Stimulated activated CD8-positive, alpha-beta memory T cell treated with anti-CD3 and anti-CD28 coated beads, Interleukin-15, amount 100 ng/mL, for 1 hour (primary cell): Measurements from ENCODE around the gene MUC6.

Experiments used
- DNase-seq: peaks from one replicate; pipeline ENCODE4 v3.0.0-alpha.2; 2020; ENCODE audit warnings: low read depth

MUC6 gene

DNA sequence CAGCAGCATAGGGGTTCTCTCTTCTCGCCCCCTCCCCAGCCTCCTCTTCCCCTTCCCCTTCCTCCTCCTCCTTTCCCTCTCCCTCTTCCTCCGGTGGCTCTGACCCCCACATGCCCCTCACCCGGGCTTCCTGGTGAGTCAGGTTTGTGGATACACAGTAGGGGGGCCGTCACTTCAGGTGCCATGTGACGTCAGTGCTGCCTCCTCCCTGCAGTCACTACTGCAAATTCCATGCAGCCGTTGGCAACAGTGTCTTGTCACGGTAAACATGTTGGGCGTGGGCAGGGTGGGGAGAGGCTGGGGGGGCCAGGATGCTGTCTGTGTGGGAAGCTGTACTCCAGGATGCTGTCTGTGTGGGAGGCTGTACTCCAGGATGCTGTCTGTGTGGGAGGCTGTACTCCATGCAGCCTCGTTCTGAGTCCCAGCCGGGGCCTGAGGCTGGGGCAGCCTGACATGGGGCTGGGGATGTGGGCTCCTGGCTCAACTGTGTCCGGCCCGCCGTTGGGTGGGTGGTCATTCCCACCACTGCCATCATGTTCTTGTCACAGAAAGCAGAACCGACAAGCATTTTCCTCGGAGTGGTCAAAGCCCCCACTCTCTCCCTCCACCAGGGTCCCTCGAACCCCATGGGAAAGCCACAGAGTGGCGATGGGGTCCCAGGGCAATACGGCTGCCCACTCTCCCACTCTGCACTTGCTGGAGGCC lies 35.8 kb upstream of the MUC6 start:
- DNase-seq, result no peak

DNA sequence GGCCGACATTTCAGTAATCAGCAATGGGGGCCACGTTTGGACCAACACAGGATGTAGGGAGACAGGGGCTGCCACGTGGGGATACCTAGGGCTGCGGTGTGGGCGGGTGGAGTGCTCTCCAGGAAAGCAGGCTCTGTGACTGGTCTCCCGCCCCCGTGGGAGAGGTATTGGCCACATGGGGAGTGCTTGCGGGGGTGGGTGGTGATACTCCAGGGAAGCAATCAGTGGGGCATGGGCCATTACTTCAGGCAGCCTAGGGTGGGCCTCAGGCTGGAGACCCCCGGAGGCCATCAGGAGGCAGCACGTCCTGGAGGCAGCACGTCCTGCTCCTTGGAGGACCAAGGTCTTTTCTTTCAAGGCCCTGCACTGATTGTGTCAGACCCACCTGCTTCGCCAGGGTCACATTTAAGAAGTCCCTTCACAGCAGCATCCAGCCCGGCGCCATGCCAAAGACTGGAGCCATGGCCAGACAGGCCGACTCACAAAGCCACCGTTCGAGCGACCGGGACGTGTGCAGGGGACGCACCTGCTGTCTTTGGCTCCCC lies 35.1 kb upstream of the MUC6 start:
- DNase-seq, result no peak

DNA sequence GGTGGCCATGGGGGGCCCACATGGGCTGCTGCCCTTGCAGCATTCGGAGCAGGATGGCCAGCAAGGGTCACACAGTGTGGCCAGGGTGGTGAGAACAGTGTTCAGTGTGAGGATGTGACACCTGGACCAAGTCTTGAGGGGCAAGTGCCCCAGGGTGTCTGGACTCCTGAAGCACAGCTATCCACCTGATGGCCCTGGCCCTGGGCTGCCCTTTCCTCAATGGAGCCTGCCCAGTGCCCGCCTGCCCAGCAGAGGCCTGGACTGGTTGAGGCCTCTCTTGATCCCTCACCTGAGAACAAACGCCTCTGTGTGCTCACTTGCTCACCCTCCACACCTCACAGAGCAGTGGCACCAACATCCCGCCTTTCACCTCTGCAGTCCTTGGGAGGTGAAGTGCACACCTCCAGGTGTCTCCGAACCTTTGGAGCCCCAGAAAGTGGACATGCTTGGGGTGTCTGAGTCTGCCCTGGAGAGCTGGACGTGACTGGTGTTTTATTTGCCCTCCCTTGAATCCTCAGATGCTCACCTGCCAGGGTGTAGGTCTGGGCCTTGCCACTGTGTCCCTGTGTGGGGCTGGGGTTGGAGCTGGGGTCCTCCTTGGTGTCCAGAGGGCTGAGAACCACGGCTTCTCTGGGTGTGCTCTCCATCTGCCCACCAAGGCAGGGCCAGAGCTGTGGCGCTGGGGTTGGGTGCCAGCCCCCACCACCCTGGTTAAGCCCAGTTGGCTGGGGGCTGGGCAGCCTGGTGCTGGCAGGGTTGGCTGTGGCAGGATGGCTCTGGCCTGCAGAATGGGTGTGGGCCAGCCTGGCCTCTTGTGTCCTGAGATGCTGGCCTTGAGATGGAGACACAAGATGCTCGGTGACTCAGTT lies 34.3 kb upstream of the MUC6 start:
- no peak for DNase-seq

DNA sequence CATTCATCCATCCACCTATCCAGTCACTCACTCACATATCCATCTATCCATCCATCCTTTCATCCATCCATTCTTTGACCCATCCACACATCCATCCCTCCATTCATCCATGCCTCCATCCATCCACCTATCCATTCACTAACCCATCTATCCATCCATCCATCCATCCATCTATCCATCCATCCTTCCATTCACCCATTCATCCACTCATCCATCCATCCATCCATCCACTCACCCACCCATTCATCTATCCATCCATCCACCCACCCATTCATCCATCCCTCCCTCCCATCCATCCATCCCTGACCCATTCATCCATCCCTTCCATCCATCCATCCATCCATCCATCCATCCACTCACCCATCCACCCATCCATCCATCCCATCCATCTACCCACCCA lies 33.2 kb upstream of the MUC6 start:
- DNase-seq, result no peak

DNA sequence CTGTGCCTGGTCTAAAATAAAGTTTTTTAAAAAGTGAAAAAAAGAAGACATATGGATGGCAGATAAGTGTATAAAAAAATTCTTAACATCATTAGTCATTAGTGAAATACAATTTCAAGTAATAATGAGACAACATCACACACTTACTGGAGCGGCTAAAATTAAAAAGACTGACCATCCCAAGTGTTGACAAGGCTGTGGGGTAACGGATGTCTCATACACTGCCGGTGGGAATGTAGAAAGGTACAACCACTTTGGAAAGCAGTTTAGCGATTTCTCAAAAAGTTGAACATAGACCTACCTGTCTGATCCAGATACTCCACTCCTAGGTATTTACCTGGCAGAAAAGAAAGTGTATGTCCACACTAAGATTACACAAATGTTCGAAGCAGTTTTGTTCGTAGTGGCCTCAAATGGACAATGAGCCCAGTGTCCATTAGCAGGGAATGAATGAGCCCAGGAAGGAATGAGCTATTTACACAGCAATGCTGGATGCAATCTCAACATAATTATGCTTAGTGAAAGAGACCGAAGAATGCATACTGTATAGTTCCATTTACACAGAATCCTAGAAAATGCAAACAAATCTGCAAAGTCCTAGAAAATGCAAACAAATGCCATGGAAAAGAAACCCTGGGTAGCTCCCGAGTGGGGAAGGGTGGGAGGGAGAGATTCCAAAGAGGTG lies 31.4 kb upstream of the MUC6 start:
- DNase-seq, result no peak

DNA sequence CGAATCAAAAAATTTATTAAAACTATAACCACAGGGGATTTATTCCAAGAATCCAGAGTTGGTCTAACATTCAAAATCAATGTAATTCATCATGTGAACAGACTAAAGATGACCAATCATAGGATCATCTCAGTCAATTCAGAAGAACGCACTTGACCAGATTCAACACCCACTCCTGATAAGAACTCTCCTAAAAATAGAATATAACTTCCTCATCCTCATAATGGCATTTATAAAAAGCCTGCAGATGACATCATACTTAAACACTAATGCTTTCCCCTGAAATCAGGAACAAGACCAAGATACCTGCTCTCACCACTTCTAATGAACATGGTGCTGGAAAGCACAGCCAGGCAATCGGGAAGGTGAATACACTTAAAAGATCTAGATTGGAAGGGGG lies 27.6 kb upstream of the MUC6 start:
- no peak for DNase-seq

DNA sequence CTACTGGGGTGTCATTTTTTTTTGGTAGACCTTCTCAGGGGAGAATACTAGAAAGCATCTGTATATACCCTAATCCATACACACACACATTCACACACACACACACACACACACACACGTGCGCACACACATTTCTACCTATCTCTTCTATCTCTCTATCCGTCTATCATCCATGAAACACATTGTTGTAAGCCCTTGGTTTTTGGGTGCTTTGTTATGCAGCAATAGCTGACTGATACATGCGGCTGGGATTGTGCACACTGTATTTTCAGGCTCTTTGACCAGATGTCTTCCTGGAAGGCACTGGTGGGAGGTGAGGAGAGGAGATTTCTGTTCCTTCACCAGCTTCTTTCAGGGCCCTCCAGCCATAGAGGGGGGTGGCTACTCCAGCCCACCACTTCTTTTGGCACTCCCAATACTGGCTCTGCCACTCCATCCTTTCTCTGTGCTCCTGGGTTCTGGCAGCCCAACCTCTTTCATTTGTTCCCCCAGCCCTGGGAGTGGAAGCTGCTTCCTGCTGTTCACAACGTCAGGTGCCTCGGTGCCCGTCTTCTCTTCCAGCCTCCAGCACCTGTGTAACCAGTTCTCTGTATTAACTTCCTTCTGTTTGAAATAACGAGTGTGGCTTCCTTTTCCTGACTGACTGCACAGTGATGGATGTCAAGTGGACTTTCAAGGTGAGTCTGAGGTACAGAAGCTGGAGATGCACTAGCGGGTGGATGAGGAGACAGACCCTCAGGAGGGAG lies 25.7 kb upstream of the MUC6 start:
- DNase-seq, result no peak

DNA sequence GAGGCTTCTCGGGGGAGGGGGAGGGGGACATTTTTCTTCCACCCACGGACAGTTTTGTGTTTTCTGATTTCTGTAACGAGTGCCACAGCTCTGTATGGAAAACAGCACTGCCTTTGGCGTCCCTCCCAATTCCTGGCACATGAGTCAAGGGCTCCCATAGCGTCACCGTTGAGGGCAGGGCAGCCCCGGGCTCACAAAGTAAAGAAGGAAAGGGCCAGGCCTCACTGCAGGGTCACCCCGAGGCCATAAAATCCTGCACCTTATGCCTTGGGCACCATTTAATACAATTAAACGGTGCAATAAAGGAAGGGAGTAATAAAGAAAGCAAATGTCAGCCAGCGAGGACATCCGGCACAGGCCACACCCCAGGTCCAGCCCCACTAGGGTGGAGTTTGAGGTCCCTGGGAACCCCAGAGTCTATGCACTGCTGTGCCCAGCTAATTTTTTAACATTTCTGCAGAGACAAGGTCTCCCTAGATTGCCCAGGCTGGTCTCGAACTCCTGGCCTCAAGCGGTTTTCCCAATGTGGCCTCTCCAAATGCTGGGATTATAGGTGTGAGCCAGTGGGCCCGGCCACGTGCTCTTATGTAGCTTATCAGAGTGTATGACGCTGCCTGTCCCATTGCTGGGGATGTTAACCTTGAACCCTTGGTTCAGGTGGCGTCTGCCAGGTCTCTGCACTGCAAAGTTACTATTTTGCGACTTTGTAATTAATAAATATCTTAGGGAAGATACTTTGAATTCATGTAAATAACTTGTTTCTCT lies 24.5 kb upstream of the MUC6 start:
- DNase-seq, result no peak

DNA sequence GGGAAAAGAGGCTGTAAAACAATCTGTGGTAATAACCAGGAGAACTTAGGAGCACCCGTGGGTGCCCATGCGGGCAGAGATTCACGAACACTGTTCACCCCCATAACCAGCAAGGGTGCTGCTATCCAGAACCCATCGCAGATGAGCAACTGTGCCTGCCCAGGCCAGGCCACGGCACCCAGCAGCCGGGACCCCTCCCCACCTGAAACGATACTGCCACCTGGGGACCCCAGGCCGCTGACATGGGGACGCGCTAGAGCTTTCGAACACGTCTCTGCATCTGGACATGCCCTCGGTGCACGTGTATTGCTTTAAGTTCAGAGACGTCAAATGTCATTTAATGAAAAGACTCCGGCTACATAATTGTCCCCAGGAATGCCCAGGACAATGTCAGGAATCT lies 23.9 kb upstream of the MUC6 start:
- DNase-seq, result no peak

DNA sequence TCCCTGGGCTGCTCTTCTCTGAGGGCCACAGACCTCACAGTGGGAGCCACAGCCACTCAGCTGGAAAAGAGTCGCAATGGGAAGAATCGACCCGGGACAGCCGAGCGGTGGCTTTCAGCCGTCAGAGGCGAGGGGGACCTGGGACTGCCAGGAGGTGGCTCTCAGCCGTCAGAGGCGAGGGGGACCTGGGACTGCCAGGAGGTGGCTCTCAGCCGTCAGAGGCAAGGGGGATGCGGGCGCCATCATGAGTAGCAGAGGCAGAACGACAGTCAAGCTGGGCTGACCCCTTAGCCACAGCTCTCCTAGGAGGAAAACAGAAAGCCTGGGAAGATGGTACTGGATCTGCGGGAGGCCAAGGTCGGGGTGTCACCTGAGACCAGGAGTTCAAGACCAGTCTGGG lies 23.2 kb upstream of the MUC6 start:
- DNase-seq, result no peak

DNA sequence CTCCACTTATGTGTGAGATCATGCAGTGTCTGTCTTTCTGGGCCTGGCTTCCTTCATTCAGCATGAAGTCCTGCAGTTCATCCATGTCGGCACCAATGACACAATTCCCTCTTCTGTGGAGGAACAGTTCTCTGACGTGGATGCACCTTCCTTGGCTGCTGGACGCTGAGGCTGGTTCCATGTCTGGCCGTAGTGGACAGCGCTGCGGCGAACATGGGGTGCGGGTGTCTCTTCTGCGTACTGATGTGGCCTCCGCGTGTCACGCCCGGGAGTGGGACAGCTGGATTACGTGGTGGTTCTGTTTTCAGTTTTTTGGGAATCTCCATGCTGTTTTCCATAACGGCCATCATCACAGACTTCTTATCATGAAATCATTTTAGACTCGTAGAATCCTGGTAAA lies 21.3 kb upstream of the MUC6 start:
- no peak for DNase-seq

DNA sequence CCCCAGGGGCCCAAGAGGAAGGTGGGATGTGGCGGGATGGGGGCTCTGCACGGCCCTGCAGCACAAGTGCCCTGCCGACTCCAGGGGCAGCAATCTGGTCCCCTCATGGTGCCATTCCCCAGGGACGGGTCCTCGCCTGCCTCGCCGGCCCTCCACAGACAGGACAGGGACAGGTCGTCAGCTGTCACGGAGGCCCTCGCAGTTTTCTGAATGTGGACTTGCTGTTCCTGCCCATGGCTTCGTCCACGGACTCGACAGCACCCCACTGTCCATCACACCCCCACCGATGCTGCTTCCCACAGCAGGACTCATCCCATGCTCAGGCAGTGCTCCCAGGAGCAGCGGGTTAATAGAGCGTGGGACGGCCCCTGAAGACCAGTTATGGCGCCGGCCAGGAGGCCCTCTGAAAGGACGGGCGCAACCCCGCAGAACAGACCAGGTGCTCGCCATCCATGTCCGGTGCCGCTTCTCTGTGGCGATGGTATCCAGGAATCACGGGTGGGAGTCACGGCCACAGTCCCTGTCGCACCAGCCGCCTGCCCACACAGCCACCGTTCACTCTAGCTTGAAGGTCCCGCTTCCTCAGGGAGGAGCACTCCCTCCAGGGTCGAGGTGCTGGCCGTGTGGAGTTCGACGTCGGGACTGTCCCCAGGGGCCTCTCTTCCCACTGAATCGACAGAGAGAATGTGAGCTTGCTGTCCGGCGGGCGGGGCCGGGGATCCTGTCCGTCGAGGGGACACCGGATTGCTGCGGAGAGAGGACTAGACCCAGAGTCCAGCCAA lies 19.7 kb upstream of the MUC6 start:
- no peak for DNase-seq

DNA sequence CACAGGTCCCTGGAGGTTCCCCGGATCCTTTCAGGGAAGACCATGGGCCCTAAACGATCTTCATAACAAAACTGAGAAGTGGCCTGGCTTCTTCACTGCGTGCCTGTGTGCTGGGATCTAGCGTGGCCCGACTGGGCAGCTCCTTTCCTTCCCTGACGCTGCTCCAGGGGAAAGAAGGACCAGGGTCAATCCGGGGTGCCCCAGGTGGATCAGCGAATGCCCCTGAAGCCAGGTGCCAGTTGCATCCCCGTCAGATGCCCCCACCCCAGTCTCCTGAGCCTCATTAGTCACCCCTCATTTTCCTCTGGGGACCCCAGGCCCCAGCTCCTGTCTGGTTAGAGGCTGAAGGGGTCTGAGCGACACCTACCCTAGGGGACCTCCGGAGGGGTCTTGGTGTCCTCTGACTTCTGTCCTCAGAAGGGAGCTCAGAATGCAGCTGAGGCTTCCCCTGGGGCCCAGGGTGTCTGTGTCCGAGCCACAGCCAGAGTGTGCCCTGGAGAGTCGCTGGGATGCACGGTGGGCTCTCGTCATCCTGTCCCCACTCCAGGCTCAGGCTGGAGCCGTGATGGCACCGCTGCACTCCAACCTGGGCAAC lies 18.7 kb upstream of the MUC6 start:
- DNase-seq, result no peak

DNA sequence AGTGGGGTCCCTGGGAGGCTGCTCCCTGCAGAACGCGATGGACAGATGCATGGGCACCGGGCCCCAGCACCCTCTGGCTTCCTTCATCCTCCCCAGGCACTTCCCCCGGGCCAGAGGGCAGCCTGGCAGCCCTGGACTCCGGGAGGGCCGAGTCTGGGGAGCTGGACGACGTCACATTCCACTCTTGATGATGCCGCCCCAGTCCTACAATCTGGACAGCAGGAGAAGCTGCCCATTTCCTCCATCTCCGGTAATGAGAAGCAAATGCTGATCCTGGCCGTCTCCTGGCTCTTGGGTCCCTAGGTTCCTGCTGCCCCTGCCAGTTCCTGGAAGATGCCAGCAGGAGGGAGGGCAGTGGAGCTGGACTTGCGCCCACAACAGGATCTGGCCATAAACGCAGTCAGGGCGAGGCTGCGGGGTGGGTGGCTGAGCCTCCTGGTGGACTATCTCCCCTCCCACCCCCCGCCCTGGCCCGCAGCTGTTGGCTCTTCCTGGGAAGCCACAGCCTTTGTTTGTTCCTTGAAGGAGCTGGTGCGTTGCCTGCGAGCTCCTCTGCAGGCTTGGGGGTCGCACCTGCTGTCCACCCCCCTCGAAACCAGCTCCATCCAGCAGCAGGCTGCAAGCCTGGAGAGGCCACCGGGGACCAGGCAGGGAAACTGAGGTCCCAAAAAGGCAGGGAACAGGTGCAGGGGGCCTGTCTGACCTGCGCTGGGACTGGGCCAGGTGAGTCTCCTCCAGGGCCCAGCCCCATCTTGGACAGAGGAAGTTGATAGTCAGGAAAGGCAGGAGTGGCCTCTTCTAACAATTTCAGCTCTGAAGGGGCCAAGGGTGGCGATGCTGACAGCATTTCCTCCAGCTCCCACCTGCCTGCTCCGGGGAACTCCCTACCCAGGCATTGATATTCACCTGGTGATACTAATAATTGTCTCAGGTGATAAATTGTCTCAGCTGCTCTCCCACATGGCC lies 17.9 kb upstream of the MUC6 start:
- no peak for DNase-seq

DNA sequence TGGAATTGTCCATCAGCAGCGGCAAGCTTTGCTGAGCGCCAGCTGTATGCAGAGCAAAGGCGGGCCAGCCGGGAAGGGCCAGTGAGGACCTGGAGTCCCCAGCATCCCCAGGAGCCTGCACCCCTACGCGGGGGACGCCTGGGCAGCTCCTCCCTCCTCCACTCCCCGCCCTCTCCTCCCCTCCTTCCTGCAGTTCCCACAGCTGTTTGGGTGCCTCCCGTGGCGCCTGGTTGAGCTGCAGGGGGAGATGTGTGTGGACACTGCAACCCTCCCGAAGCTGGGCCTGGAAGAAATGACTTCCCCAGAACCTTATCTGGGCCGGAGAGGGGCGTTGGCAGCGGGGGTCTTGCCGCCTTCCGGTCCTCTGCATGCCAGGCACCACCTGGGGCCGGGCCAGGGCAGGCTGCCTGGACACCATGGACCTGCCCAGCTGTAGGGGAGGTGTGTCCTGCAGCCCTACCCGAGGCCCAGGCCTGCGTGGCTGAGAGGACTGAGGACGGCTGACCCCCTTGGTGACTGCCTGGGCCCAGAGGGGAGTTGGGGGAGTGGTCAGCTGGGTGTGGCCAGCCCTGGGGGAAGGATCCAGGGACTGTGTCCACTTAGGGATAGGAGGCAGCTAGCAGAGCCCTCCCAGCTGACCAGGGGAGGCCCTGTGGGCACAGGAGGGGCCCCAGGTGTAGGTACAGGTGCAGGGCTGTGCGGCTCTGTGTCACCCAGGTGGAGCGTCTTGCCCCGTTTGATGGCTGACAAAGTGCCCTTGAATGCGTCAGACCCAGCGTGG lies 16.8 kb upstream of the MUC6 start:
- DNase-seq, result no peak

DNA sequence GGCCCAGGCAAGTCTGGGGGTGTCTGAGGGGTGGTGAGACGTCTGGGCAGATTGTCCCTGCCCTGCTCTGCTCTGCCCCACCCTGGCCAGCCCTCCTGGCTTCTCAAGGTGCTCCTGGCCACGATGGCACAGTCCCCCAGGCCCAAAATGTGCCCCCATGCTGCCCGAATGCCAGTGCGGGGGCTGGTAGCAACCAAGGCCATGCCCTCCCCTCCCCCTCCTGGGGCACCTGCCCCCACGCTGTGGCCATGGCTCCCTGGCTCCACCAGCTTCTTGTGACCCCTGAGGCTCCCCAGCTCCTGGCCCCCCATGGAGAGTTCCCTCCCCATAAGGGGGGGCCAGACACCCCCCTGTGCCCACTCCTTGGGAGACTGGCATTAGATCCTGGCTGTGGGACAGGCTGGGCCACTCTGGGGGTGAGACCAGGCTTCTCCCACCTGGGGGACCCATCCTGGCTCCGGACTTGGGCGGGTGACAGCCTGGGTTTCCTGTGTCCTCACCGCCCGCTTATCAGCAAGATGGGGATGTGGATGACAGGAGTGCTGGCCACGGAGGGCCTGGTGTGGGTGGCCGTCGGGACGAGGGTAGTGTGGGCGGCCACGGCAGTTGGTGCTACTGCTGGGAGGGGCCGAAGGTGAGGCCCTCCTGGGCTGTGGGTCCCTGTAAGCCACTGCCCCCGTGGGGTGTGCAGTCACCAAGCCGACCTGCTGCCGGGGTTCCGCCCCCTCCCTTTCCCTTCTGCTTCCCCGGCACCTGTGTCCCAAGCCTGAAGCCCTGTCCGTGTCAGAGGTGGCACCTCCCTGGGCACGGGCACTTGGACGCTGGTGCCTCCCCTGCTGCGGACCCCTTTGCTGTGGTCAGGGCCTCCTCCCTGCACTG lies 15.9 kb upstream of the MUC6 start:
- DNase-seq, result no peak
